Loucy (cell line): ENCODE data around the gene TMEM37.

ENCODE experiments used
- H2AFZ ChIP-seq: fragments of 200-600 bp; sonication (generic); 2 replicates; pipeline ENCODE4 v1.6.0; 2016; ENCODE audit warnings: antibody characterized with exemption, mild to moderate bottlenecking, low read length, moderate library complexity
- H3F3A ChIP-seq: fragments of 200-600 bp; 2 replicates; pipeline ENCODE4 v1.6.0; 2016; ENCODE audit warnings: antibody characterized with exemption, low read depth, mild to moderate bottlenecking
- H3K27me3 ChIP-seq: fragments of 200-600 bp; sonication (generic); 2 replicates; pipeline ENCODE4 v1.6.1; 2014; ENCODE audit warnings: low read length, mild to moderate bottlenecking; ENCODE audit not compliant: insufficient read depth, poor library complexity, severe bottlenecking
- H3K36me3 ChIP-seq: fragments of 200-600 bp; sonication (generic); 2 replicates; pipeline ENCODE4 v1.6.1; 2016; ENCODE audit warnings: low read length; ENCODE audit not compliant: insufficient read depth
- H3K4me1 ChIP-seq: fragments of 200-600 bp; sonication (generic); 2 replicates; pipeline ENCODE4 v1.5.1; 2014; ENCODE audit warnings: low read length, mild to moderate bottlenecking; ENCODE audit not compliant: insufficient read depth, poor library complexity, severe bottlenecking
- H3K4me2 ChIP-seq: fragments of 200-600 bp; sonication (generic); 2 replicates; pipeline ENCODE4 v1.6.0; 2014; ENCODE audit warnings: antibody characterized with exemption, low read length, low read depth, mild to moderate bottlenecking; ENCODE audit not compliant: poor library complexity, severe bottlenecking
- H3K4me3 ChIP-seq: fragments of 200-600 bp; sonication (generic); 2 replicates; pipeline ENCODE4 v1.5.1; 2014; ENCODE audit warnings: low read length, mild to moderate bottlenecking, mixed read lengths; ENCODE audit not compliant: poor library complexity, severe bottlenecking
- H3K79me2 ChIP-seq: fragments of 200-600 bp; sonication (generic); 2 replicates; pipeline ENCODE4 v1.6.1; 2014; ENCODE audit warnings: low read length; ENCODE audit not compliant: insufficient read depth
- H3K9ac ChIP-seq: fragments of 200-600 bp; sonication (generic); 2 replicates; pipeline ENCODE4 v1.6.0; 2014; ENCODE audit warnings: mild to moderate bottlenecking, low read depth, low read length, moderate library complexity; ENCODE audit not compliant: poor library complexity, severe bottlenecking
- H3K9me2 ChIP-seq: fragments of 200-600 bp; sonication (generic); replicated peaks from 2 replicates; pipeline ENCODE4 v1.6.1; 2016; ENCODE audit warnings: low read depth, low read length, mixed read lengths
- H3K9me3 ChIP-seq: fragments of 200-600 bp; sonication (generic); 2 replicates; pipeline ENCODE4 v1.6.1; 2014; ENCODE audit warnings: mild to moderate bottlenecking, antibody characterized with exemption, low read length, low read depth; ENCODE audit not compliant: insufficient read depth
- H4K20me1 ChIP-seq: fragments of 200-600 bp; sonication (generic); 2 replicates; pipeline ENCODE4 v1.6.0; 2014; ENCODE audit warnings: antibody characterized with exemption, low read length, mild to moderate bottlenecking; ENCODE audit not compliant: insufficient read depth, poor library complexity, severe bottlenecking
- EZH2phosphoT487 ChIP-seq: fragments of 200-600 bp; IDR thresholded peaks from 2 replicates; pipeline ENCODE4 v1.6.1; 2018; ENCODE audit warnings: antibody characterized with exemption, mild to moderate bottlenecking, moderate library complexity, borderline replicate concordance
- TF ChIP-seq, protein P1 (sequence below): fragments of 200-600 bp; sonication (generic); conservative IDR thresholded peaks from 2 replicates; pipeline ENCODE4 v1.5.1; 2014; ENCODE audit warnings: mild to moderate bottlenecking, antibody characterized with exemption, low read length

TMEM37 gene

DNA sequence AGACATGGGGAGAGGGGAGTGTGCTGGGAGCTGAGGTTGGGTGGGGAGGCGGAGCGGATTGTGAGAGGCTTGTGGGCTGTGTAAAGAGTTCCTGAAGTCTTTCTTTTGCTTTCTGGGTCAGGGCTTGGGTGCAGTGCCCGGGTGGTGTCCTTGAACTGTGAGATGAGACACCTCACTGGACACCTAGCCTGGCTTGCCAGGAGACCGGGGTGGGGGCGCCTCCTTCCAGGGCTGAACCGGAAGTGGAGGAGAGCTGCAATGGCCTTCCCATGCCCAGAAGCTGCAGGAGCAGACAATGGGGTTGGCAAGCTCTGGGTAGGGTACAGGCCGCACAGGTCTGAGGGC, 4.3 kb downstream of the TMEM37 start:
- Histone ChIP-seq H3K9me3 (no peaks in the 10 kb centered on the region), H3K27me3 (no peaks in the 10 kb centered on the region), H3K4me2 (no peak overlapping the region), H4K20me1 (no peaks in the 10 kb centered on the region), H3K9me2 (no peaks in the 10 kb centered on the region), H3K4me3 (no peak overlapping the region), H3K79me2 (no peaks in the 10 kb centered on the region), H2AFZ (no peak overlapping the region), H3F3A (no peaks in the 10 kb centered on the region), H3K9ac (no peak overlapping the region), H3K4me1 (peaks cover 7% of the 10 kb centered on the region), H3K36me3 (no peaks in the 10 kb centered on the region)
- TF ChIP-seq, protein P1, sequence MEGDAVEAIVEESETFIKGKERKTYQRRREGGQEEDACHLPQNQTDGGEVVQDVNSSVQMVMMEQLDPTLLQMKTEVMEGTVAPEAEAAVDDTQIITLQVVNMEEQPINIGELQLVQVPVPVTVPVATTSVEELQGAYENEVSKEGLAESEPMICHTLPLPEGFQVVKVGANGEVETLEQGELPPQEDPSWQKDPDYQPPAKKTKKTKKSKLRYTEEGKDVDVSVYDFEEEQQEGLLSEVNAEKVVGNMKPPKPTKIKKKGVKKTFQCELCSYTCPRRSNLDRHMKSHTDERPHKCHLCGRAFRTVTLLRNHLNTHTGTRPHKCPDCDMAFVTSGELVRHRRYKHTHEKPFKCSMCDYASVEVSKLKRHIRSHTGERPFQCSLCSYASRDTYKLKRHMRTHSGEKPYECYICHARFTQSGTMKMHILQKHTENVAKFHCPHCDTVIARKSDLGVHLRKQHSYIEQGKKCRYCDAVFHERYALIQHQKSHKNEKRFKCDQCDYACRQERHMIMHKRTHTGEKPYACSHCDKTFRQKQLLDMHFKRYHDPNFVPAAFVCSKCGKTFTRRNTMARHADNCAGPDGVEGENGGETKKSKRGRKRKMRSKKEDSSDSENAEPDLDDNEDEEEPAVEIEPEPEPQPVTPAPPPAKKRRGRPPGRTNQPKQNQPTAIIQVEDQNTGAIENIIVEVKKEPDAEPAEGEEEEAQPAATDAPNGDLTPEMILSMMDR, result no peak
- TF ChIP-seq EZH2phosphoT487, result no peak

DNA sequence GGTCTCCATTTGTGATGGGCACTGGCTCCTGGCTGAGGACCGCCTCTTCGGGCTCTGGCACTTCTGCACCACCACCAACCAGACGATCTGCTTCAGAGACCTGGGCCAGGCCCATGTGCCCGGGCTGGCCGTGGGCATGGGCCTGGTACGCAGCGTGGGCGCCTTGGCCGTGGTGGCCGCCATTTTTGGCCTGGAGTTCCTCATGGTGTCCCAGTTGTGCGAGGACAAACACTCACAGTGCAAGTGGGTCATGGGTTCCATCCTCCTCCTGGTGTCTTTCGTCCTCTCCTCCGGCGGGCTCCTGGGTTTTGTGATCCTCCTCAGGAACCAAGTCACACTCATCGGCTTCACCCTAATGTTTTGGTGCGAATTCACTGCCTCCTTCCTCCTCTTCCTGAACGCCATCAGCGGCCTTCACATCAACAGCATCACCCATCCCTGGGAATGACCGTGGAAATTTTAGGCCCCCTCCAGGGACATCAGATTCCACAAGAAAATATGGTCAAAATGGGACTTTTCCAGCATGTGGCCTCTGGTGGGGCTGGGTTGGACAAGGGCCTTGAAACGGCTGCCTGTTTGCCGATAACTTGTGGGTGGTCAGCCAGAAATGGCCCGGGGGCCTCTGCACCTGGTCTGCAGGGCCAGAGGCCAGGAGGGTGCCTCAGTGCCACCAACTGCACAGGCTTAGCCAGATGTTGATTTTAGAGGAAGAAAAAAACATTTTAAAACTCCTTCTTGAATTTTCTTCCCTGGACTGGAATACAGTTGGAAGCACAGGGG, 5.5 kb downstream of the TMEM37 start:
- H3K79me2 ChIP-seq, result no peaks in the 10 kb centered on the region
- no peaks in the 10 kb centered on the region for H4K20me1 ChIP-seq
- no peak overlapping the region for H3K4me2 ChIP-seq
- H3K9me2 ChIP-seq, result no peaks in the 10 kb centered on the region
- H3K9me3 ChIP-seq, result no peaks in the 10 kb centered on the region
- no peak overlapping the region for H2AFZ ChIP-seq
- H3K36me3 ChIP-seq, result no peaks in the 10 kb centered on the region
- H3K9ac ChIP-seq, result no peak overlapping the region
- no peaks in the 10 kb centered on the region for H3F3A ChIP-seq
- peaks cover 2% of the 10 kb centered on the region for H3K4me1 ChIP-seq
- no peaks in the 10 kb centered on the region for H3K27me3 ChIP-seq
- H3K4me3 ChIP-seq, result no peak overlapping the region
- TF ChIP-seq, protein P1, result no peak
- no peak for TF ChIP-seq EZH2phosphoT487

DNA sequence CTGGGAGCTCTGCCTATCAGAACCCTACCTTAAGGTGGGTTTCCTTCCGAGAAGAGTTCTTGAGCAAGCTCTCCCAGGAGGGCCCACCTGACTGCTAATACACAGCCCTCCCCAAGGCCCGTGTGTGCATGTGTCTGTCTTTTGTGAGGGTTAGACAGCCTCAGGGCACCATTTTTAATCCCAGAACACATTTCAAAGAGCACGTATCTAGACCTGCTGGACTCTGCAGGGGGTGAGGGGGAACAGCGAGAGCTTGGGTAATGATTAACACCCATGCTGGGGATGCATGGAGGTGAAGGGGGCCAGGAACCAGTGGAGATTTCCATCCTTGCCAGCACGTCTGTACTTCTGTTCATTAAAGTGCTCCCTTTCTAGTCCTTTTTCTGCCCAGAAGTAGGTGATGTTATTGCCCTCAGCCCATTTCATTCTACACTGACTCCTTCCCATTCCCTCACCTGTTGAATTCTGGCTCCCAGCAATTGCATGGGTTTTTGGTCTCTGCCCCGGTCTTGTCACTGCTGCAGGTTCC, 6.5 kb downstream of the TMEM37 start:
- H3F3A ChIP-seq, result no peaks in the 10 kb centered on the region
- H3K27me3 ChIP-seq, result no peaks in the 10 kb centered on the region
- no peaks in the 10 kb centered on the region for H3K36me3 ChIP-seq
- no peak overlapping the region for H3K4me2 ChIP-seq
- no peaks in the 10 kb centered on the region for H3K9me3 ChIP-seq
- no peaks in the 10 kb centered on the region for H3K9me2 ChIP-seq
- no peak overlapping the region for H2AFZ ChIP-seq
- no peak overlapping the region for H3K9ac ChIP-seq
- TF ChIP-seq, protein P1, result no peak
- no peak for TF ChIP-seq EZH2phosphoT487
- no peaks in the 10 kb centered on the region for H3K79me2 ChIP-seq
- H4K20me1 ChIP-seq, result no peaks in the 10 kb centered on the region
- no peak overlapping the region for H3K4me3 ChIP-seq
- no peaks in the 10 kb centered on the region for H3K4me1 ChIP-seq
